ENCODE results near the gene MYLK4. TPM values are rescaled to one million over a fixed set of nuclear protein-coding genes. Genes with fewer than 3 reads are reported as not detected.

The MYLK4 gene
- total RNA-seq, 4 donors from 2014 or later, result 0.42 to 0.98 (median 0.52) TPM

GRCh38 chr6:2630891-2631571, 119.7 kb downstream of the MYLK4 start:
- Histone ChIP-seq H3K4me3 (no peak overlapping the region), H3K36me3 (no peaks in the 10 kb centered on the region), H3K4me1 (peaks cover 0 to 37% (median 5%) of the 10 kb centered on the region in 4 donors), H3K9me3 (no peaks in the 10 kb centered on the region), H3K27me3 (no peaks in the 10 kb centered on the region), H3K27ac (peak overlapping the region in 2 of 4 donors; percentile 66 to 68)
- DNase-seq (ENCODE audit: low spot score in 2 of 2), result no peak
- WGBS, 2 donors, result 76 to 80% methylated on average over 14 of the region's 14 CpGs
- TF ChIP-seq CTCF (IDR thresholded peaks at IDR 0.05) (no peak), EP300 (IDR thresholded peaks at IDR 0.05) (no peak), POLR2A (IDR thresholded peaks at IDR 0.05) (no peak)

- TF ChIP-seq POLR2A (IDR thresholded peaks at IDR 0.05), result no peak
- TF ChIP-seq EP300 (IDR thresholded peaks at IDR 0.05), result peak in 1 of 2 donors; percentile 53
- no peak for TF ChIP-seq CTCF (IDR thresholded peaks at IDR 0.05)
- Histone ChIP-seq H3K4me1 (peaks cover 0 to 35% (median 5%) of the 10 kb centered on the region in 4 donors), H3K4me3 (no peak overlapping the region), H3K9me3 (no peaks in the 10 kb centered on the region), H3K36me3 (no peaks in the 10 kb centered on the region), H3K27ac (peak overlapping the region in 2 of 4 donors; percentile 66 to 68), H3K27me3 (no peaks in the 10 kb centered on the region)
- DNase-seq (ENCODE audit: low spot score in 2 of 2), result peak in 1 of 2 donors; percentile 32
- WGBS, 2 donors, result 57 to 63% methylated on average over 4 to 6 of the region's 6 CpGs
Observed at GRCh38 chr6:2630359-2630758, 120.4 kb downstream of the MYLK4 start.

GRCh38 chr6:2626401-2626800, 124.3 kb downstream of the MYLK4 start:
- DNase-seq (ENCODE audit: low spot score in 2 of 2), result no peak
- 90 to 93% methylated on average over 7 of the region's 7 CpGs for WGBS, 2 donors
- H3K36me3 ChIP-seq, result no peaks in the 10 kb centered on the region
- H3K27me3 ChIP-seq, result no peaks in the 10 kb centered on the region
- H3K4me1 ChIP-seq, result peaks cover 0 to 8% (median 0%) of the 10 kb centered on the region in 4 donors
- no peak overlapping the region for H3K4me3 ChIP-seq
- no peak overlapping the region for H3K27ac ChIP-seq
- no peaks in the 10 kb centered on the region for H3K9me3 ChIP-seq
- TF ChIP-seq EP300 (IDR thresholded peaks at IDR 0.05), result no peak
- TF ChIP-seq CTCF (IDR thresholded peaks at IDR 0.05), result no peak
- no peak for TF ChIP-seq POLR2A (IDR thresholded peaks at IDR 0.05)

- whole genome bisulfite sequencing, 2 donors, result 55 to 57% methylated on average over 1 of the region's 1 CpG
- Histone ChIP-seq H3K4me1 (peaks cover 0 to 4% (median 0%) of the 10 kb centered on the region in 4 donors), H3K27ac (peak overlapping the region in 1 of 4 donors; percentile 13)
Observed at GRCh38 chr6:2625581-2625980, 125.1 kb downstream of the MYLK4 start.

More at GRCh38 chr6:2625581-2625980, 125.1 kb downstream of the MYLK4 start:
- no peak for TF ChIP-seq POLR2A (IDR thresholded peaks at IDR 0.05)
- TF ChIP-seq EP300 (IDR thresholded peaks at IDR 0.05), result no peak
- TF ChIP-seq CTCF (IDR thresholded peaks at IDR 0.05), result no peak
- H3K9me3 ChIP-seq, result no peaks in the 10 kb centered on the region
- DNase-seq (ENCODE audit: low spot score in 2 of 2), result no peak
- H3K36me3 ChIP-seq, result no peaks in the 10 kb centered on the region
- H3K27me3 ChIP-seq, result no peaks in the 10 kb centered on the region
- H3K4me3 ChIP-seq, result no peak overlapping the region
